ENCODE data around the gene MAP2K4.

- TF ChIP-seq ZNF546 (CRISPR knock-in tag; conservative IDR thresholded peaks at IDR 0.05), result no peak
- TF ChIP-seq CREB3 (CRISPR knock-in tag; IDR thresholded peaks at IDR 0.05), result no peak
- TF ChIP-seq IRF9 (CRISPR knock-in tag; IDR thresholded peaks at IDR 0.05; ENCODE audit: borderline replicate concordance), result no peak
- TF ChIP-seq ZNF354B (CRISPR knock-in tag; IDR thresholded peaks at IDR 0.05), result no peak
- TF ChIP-seq ZZZ3 (CRISPR knock-in tag; IDR thresholded peaks at IDR 0.05; ENCODE audit: borderline replicate concordance), result no peak
- no peak for TF ChIP-seq ZNF777 (CRISPR knock-in tag; IDR thresholded peaks at IDR 0.05)
- TF ChIP-seq RNF2 (conservative IDR thresholded peaks at IDR 0.05; ENCODE audit: low read depth), result no peak
- TF ChIP-seq ZBTB1 (CRISPR knock-in tag; IDR thresholded peaks at IDR 0.05; ENCODE audit: borderline replicate concordance), result no peak
These were observed 94.2 kb downstream of the MAP2K4 start for GRCh38 chr17:12114686-12115418.
